NCI-H146 treated with DMSO at 0.1 percent for 48 hours (cell line): Measurements from ENCODE around the gene IL21.
"Not testable (repeated sequence)": the region's sequence is repeated elsewhere in the genome, so short reads cannot be mapped to it uniquely, and the experiment has no call there.

Source experiments
- DNase-seq: peaks from one replicate; lab custom pipeline; 2025; ENCODE audit not compliant: unreplicated experiment; lab: John Stamatoyannopoulos, UW

The IL21 gene

DNA sequence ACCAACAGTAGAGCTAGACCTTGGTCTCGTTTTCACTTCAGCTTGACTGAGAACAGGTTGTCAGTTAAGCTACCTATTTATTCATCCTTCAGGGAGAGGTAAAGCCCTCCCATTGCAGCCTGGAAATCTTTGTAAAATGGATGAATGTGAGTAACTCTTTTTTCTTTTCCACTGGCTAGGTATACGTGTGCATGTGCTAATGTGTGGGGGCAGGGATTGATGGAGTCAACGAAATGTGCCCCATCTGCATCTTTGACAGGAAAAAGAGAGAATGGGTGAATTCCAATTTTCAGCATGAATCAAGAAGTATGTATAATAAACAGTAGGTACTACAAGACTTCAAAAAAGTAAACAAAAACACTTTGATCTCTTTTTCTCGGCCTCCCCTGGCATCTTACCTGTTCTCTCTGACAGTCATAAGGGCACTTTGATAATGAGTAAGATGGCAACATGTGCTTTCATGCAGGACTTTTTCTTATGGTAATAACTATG is at the start of gene IL21:
Gene IL21 (minus strand): TSS at position 51 of the 492 bp plus-strand sequence. CDS start 55 bp downstream, outside the sequence.
- DNase-seq, result no peak

DNA sequence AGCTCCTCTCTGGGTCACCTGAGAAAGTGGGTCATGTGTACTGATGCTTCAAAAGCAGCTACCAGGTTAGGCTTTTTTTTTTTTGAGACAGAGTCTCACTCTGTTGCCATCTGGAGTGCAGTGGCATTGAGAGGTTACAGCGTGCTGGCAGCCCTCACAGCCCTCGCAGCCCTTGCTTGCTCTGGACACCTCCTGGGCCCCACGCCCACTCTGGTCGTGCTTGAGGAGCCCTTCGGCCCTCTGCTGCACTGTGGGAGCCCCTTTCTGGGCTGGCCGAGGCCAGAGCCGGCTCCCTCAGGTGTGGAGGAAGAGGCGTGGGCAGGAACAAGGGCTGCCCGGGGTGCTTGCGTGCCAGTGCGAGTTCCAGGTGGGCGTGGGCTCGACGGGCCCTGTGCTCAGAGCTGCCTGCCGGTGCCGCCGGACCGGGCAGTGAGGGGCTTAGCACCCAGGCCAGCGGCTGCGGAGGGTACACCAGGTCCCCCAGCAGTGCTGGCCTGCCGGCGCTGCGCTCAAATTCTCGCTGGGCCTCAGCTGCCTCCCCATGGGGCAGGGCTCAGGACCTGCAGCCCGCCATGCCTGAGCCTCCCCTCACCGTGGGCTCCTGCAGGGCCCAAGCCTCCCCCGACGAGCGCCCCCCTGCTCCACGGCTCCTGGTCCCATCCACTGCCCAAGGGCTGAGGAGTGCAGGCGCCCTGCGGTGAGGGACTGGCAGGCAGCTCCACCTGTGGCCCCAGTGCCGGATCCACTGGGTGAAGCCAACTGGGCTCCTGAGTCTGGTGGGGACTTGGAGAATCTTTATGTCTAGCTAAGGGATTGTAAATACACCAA is 49.3 kb upstream of the IL21 start:
- no peak for DNase-seq

DNA sequence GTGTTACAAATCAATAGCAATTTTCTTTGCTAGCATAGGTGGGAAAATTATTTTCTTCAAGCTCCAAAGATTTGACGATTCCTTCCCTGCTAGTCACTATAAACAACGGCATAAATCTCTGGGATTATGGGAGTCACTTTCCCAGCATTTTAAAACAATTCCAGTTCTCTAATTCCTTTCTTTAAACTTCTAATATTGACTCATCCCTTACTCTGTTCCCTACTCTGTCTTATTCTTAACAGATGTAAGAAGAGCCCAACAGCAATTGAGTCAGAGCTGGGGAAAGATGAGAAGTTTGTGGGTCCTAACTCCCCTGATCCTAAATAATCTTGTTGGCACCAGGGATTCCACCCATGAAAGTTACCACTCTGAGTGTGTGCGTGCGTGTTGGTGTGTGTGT is 47.4 kb upstream of the IL21 start:
- no peak for DNase-seq

DNA sequence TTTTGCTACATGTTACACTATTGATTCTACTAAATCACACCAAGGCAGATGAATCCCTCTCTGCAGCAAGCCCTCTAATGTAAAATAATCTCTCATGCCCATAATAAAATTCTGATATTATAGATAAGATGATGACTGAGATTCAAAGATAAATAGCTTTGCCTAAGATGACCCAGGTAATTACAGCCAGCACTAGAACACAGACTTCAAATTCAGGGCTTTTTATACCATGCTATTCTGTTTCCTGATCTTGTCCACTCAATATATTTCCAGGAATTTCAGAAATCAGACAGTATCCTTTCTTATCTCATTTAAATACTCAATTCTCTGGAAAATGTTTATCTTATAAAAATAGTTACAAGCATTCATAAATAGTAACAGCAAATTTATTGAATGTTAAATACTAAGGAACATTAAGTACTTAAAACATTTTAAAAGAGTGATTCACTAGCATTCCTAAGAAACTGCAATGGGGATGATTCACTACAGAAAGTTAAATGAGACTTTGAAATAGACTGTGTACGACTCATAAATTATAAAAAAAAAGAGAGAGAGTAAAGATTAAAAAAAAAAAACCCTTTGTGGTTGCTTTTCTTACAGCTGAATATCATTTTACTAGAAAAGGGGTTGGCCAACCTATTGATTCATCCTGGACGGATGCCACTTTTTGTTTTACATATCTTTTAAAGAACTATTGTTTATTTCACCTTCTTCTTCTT is 45.8 kb upstream of the IL21 start:
- no peak for DNase-seq

DNA sequence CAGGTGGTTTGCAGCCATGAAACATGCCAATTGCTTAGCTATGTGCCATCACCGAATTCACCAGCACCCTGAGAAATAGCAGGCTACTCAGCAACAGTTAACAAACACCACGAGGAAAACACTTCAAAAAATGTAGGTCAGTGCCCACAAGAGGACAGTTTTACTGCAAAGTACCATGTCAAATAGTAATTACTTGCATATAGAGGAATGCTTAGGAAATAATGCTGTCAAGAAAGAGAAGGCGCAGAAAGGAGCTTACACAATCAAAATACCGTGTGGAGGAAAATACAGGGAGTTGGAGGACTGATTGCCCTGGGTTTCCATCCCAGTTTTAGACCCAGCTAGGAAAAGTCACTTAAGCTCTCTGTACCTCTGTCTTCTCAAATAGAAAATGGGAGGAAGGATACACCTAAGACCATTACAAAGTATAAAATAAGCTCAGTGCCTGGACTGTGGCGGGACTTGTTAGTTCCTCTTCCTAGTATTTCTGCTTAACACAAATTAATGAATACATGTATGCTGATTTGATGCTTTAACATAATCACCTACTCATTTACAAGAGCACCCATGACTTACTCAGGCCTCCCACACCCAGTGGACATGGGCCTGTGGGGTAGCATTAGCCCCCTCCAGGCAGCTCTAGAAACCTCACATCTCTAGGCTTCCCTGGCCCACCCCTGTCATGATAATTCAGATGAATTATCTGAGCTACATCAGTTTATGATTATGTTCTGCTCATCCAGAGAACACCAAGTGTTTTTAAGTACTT is 44.5 kb upstream of the IL21 start:
- no peak for DNase-seq

DNA sequence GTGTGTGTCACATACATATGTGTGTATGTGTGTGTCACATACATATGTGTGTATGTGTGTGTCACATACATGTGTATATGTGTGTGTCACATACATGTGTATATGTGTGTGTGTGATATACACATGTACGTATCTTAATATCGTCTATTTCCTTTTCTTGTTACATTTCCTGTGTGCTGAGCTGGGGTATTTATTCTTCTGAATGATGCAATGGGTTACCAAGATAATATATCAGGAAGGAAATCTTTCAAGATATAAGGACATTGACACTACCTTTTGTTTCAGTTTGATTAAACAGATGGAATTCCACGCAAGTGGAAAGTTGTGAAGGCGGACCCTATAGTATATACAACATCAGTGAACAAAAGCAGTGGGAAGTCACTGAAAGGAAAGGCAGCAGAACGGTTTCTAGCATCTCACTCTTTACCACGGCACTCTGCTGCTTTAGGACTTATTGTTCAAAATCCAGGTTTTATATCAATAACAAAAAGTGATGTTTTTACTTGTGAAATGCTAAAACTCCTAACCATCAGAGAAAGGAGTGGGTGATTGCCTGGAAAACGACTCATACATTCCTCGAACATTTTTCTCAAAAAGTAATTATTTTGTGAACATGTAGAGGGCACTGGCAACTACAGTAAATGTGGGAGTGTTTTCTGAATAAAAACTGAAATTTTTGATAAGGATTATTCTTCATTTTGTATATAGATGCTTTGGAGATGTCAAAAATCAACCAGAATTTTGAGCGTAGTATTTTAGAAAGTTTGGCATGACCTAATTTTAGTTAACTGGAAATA is 43.1 kb upstream of the IL21 start:
- DNase-seq, result no peak

DNA sequence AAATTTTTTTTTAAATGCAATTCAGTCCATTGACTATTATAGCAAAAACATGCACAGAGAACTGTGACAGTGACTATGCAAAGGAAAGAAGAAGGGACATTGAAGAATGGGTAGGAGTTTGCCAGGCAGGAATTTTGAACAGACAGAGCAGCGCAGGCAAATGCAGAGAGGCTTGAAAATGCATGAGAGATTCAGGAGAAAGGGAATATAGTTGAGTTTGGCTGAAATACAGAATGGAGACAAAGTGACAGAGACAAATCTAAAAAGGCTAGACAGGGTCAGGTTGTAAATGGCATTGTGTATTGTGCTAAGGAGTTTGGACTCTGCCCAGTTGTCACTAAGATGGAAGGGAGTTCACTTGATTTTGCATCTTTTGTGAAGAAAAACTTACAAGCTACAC is 42.4 kb upstream of the IL21 start:
- DNase-seq, result no peak

DNA sequence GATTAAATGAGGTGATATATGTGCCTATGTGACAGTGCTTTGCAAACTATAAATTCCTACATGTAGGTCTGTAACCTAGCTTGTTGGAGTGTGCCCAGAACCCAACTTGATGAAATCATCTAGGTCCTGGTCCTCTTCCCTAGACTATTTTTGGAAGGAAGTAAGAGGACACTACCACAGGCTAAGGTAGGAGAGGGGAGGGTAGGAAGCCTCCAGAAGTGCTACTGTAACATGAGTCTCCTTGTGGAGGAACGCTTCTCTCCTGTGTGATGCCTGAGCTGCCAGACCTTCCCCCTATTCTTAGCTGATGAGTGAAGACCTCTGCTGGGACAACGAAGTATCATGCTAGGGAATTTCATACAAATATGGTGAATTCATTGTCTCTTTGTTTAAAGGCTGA is 41.8 kb upstream of the IL21 start:
- DNase-seq, result no peak

DNA sequence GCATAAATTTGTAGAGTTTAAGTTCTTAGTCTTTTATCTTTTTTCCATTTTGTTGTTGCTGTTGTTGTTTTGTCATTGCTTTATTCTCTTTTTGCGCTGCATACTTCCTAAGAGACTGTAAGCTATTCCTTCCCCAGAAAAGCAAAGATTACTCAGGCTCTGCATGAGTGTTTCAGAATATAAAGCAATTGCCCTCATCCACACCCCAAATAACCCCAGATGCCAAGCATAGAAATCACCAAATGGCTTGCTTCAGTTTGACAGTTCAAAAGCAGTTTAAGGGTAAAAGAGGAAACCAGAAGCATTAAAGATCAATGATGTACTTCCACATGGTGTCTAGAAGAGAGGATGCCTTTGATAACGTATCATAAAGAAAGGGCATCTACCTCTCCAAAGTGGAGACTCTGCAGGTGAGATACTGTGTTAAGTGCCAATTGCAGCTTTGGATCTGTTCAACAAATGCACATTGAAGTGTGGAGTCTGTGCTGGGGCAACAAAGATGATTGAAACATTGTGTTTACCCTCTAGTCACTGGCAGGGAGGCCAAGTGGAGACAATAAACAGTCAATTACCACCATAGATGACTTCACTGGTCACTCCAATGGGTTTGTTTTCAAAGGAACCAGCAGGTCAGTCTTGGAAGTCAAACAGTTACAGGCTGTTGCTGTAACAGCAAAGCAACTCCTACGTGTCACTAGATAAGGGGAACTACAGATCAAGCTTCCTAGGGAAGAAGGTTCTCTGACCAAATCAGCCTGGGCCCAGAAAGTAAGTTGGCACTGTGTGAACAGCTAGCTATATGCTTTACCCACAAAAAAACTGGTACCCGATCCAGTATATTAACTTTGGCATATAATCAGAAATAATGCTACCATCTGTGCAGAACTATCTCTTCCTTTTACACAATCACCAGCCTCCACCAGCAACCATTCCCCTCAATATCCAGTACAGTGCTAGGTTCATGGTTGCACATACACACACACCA is 40.6 kb upstream of the IL21 start:
- DNase-seq, result no peak

DNA sequence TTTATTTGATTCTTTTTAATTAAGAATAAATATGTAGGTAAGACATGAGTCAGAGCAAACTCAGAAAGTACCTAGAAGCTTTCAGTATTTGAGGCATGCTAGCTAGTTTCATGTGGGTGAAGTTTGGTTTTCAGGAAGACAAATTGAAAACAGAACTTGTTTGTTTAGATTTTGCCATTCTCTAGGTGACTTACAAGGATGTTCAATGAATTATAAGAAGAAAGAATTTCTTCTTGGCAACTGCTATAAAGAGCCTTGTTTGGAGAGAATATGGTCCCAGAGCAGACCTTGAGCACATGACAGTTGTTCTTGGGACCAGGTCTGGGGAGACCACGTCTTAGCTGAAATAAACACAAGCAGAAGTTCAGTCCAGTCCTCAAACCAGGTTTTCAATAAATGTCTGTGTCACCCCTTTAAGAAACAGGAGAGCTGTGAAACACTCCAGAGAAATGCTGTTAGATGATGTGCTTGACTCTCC is 38.0 kb upstream of the IL21 start:
- DNase-seq, result no peak

DNA sequence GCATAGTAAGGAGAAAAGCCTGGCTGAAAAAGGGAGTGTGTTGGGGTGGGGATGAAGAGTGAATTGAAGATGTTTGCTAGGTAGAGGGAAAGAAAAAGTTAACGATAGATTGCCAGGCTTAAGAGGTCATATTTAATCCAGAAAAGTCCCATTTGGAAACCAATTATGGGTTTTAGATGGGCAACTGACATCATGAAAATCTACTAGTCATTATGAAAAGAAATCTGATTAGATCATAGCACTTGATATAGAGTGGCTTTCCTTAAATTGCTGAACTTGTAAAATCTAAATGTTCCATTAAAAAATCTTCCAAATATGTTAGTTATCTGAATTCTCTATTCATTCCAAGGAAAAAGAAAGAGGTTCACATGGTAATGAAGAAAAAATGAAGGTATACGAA is 37.5 kb upstream of the IL21 start:
- DNase-seq, result no peak

DNA sequence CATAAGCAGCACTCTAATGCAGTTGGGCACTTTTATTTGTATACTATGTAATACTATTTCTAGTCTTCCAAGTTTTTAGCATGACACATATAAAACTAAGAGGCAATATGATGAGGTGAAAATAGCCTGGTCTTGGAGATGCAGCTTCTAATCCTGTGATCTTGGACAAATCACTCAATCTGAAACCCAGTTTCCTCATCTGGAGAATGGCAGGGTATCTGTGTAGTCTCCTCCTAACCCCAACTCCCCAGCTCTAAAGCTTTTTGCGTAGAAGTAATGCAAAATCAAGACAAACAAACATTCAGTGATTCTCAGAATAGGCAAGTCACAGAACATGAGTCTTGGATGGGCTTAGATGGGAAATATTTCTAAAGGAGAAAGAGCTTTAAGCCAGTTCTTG is 36.7 kb upstream of the IL21 start:
- no peak for DNase-seq

DNA sequence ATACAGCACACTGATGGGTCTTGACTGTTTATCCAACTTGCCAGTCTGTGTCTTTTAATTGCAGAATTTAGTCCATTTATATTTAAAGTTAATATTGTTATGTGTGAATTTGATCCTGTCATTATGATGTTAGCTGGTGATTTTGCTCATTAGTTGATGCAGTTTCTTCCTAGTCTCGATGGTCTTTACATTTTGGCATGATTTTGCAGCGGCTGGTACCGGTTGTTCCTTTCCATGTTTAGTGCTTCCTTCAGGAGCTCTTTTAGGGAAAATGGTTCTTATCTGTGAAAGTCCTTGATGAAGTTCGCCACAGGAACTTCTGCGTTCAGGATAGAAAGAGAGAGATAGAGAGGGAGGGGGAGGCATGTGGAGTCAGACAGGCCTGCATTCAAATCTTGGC is 35.7 kb upstream of the IL21 start:
- DNase-seq, result not testable (repeated sequence)

DNA sequence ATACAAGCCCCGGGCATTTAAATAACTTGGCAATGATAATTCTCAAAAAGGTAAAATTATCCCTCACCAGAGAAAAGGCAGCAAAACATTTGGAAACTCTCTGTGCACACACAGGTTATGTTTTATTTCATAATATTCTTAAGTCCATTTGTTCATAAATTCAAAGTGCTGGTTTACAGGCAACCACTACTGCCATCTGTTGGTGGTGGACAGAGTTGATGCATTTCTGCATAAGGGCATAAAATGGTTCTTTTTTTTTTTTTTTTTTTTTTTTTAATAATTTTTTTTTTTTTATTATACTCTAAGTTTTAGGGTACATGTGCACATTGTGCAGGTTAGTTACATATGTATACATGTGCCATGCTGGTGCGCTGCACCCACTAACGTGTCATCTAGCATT is 31.5 kb upstream of the IL21 start:
- DNase-seq, result no peak

DNA sequence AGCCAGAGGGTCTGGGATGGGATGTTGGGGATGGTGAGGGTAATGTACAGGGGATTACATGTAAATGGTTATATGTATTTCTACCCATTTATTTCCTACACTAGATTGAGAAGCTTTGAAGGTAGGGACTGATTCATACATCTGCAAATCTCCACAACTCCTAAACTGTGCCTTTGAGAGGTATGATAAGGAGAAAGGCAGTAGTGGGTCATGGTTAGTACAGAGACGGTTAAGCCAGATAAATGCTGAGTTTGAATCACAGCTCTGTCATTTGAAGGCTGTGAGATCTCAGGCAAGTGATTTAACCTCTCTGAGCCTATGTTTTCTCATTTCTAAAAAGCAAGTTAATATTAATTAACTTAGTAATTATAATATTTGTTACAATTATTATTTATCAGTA is 29.3 kb upstream of the IL21 start:
- no peak for DNase-seq

DNA sequence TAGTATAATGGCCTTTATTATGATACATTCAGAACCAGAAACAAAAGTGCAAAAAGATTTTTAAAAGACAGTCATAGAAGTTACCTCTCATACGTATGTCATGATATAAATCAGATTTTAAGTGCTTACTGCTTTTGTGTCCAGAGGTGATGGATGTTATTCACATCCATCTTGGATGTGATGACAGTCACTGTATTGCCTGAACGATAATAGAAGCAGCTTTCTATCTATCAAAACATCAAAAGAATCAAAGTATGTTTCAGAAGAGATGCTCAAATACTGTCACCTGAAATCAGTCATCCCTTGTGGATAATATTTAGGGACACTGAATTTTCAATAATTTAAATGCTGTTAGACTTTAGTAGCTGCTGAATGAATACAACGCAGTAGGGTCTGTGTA is 26.8 kb upstream of the IL21 start:
- DNase-seq, result no peak

DNA sequence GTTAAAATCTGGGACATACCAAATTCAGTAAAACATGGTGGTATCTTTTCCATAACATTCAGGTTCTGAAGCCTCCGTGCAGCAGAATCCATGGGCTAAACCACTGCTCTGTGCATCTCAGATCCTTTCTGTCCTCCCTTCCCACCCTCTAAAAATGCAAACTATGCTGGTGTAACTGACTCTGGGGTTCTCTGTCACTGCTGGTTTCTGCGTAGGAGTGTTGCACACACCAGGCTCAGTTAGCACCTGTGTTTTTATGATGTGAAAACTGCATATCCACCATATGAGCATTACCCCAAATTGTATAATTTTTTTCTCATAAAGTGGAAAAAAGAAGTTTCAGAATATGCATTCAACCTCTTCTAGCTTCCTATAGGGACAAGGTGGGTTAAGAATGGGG is 22.4 kb upstream of the IL21 start:
- DNase-seq, result no peak

DNA sequence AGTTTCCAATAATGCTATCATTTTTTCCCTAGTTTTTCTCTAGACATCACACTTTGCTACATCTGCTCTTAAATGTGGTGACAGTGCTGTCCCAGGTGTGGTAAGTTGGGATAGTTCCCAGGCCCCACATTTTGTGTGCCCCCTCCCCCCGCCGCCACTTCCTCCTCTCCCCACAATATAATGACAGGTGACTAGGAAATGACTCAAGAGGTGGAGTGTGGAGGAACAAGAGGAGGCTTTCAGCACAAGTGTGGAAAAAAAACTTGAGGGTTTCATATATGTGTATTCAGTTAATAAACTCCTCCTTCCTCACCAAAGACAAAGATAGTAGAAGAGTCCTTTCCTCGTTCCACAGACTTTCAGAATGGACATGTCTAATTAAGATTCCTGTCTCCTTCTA is 18.3 kb upstream of the IL21 start:
- DNase-seq, result no peak

DNA sequence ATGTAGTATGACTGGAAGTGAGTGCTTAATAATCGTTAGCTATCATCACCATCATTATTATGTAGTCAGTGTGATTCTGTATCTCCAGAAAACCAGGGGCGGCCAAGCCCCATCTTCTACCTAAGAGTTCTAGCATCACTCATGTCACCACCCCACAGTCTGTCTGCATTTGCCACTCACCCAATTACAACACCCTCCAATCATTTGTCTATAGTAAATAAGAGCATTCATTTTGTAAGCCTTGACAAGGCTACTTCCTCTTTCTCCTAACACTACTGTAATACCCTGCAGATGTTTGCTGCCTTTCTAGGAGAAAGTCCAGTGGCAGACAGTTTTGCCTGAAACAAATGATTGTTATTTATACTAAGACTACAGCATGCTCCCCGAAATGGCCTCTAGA is 15.8 kb upstream of the IL21 start:
- DNase-seq, result no peak

DNA sequence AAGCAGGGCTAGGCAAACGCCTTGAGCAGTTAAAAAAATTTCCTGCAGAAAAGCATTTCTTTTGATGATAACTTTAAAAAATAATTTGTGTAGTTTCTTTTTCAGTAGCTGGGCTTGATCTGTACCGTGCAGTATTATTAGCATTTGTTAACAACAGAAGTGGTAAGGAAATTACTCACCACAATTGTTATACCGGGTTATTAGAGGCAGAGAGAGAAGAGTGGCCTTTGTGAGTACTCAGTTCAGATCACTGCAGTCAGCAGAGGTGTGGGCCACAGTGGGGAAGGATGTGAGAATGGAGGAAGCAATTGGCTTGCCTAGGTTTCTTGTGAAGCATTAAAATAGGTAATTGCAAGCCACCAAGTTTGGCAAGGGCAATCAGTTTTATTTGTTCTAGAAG is 14.3 kb upstream of the IL21 start:
- DNase-seq, result no peak
